OCI-LY3 (cell line): Measurements from ENCODE around the gene ZNF630.
"Not testable (repeated sequence)": the region's sequence is repeated elsewhere in the genome, so short reads cannot be mapped to it uniquely, and the experiment has no call there.

Experiments used
- H2AFZ ChIP-seq: fragments of 200-600, 300-600 bp; shearing (Covaris generic); 2 replicates; pipeline ENCODE4 v1.6.0; 2014; ENCODE audit warnings: antibody characterized with exemption, low read depth, low read length
- H3K27ac ChIP-seq: fragments of 200-600, 300-600 bp; sonication (generic); 2 replicates; pipeline ENCODE4 v1.5.1; 2014; ENCODE audit warnings: mild to moderate bottlenecking, low read length, moderate library complexity, mixed read lengths
- H3K27me3 ChIP-seq: fragments of 200-600, 300-600 bp; sonication (generic); 2 replicates; pipeline ENCODE4 v1.6.1; 2014; ENCODE audit warnings: low read depth, low read length, mixed read lengths
- H3K36me3 ChIP-seq: fragments of 200-600, 300-600 bp; sonication (generic); replicated peaks from 2 replicates; pipeline ENCODE3; 2014; ENCODE audit warnings: low read depth, low read length, mixed read lengths
- H3K4me1 ChIP-seq: fragments of 300-600, 200-600 bp; sonication (generic); 2 replicates; pipeline ENCODE4 v1.6.1; 2014; ENCODE audit warnings: low read length, mixed read lengths
- H3K4me2 ChIP-seq: fragments of 200-600, 300-600 bp; sonication (generic); 2 replicates; pipeline ENCODE4 v1.6.1; 2014; ENCODE audit warnings: low read length, mixed read lengths
- H3K4me3 ChIP-seq: fragments of 300-600, 200-600 bp; sonication (generic); 2 replicates; pipeline ENCODE4 v1.5.1; 2014; ENCODE audit warnings: antibody characterized with exemption, mild to moderate bottlenecking, low read length, moderate library complexity
- H3K79me2 ChIP-seq: fragments of 300-600, 200-600 bp; shearing (Covaris generic); 2 replicates; pipeline ENCODE4 v1.6.1; 2014; ENCODE audit warnings: mild to moderate bottlenecking, low read length, mixed read lengths
- H3K9ac ChIP-seq: fragments of 300-600, 200-600 bp; shearing (Covaris generic); 2 replicates; pipeline ENCODE4 v1.6.0; 2014; ENCODE audit warnings: mild to moderate bottlenecking, low read length, moderate library complexity
- H3K9me3 ChIP-seq: fragments of 200-600, 300-600 bp; shearing (Covaris generic); 2 replicates; pipeline ENCODE4 v1.6.1; 2014; ENCODE audit warnings: low read length, mixed read lengths; ENCODE audit not compliant: insufficient read depth
- H4K20me1 ChIP-seq: fragments of 200-600, 300-600 bp; sonication (generic); 2 replicates; pipeline ENCODE4 v1.6.1; 2016; ENCODE audit warnings: low read length, mixed read lengths; ENCODE audit not compliant: insufficient read depth
- CTCF ChIP-seq: fragments of 200-600, 300-600 bp; sonication (generic); IDR thresholded peaks from 2 replicates; pipeline ENCODE4 v1.5.1; 2014; ENCODE audit warnings: antibody characterized with exemption, low read length, low read depth
- EZH2phosphoT487 ChIP-seq: fragments of 200-600 bp; shearing (Covaris generic); IDR thresholded peaks from 2 replicates; pipeline ENCODE4 v1.6.1; 2018; ENCODE audit warnings: antibody characterized with exemption, mixed run types, low read depth

The ZNF630 gene

GRCh38 chrX:48030237-48030636 is 41.2 kb downstream of the ZNF630 start:
- Histone ChIP-seq H2AFZ (no peak overlapping the region), H3K27ac (no peak overlapping the region), H3K9me3 (no peaks in the 10 kb centered on the region), H3K4me1 (0 out of 2 replicates have a peak, but pooled peaks cover 3% of the 10 kb centered on the region), H3K36me3 (no peaks in the 10 kb centered on the region), H3K9ac (no peak overlapping the region), H3K27me3 (no peaks in the 10 kb centered on the region), H4K20me1 (no peaks in the 10 kb centered on the region), H3K79me2 (no peaks in the 10 kb centered on the region), H3K4me2 (no peak overlapping the region), H3K4me3 (no peak overlapping the region)
- no peak for TF ChIP-seq EZH2phosphoT487
- TF ChIP-seq CTCF = no peak

- Histone ChIP-seq H3K4me3 (no peak overlapping the region), H3K4me2 (no peak overlapping the region), H3K9ac (no peak overlapping the region), H3K36me3 (no peaks in the 10 kb centered on the region), H3K27ac (no peak overlapping the region), H4K20me1 (no peaks in the 10 kb centered on the region), H2AFZ (no peak overlapping the region), H3K9me3 (no peaks in the 10 kb centered on the region), H3K79me2 (no peaks in the 10 kb centered on the region), H3K27me3 (no peaks in the 10 kb centered on the region), H3K4me1 (0 out of 2 replicates have a peak, but pooled peaks cover 3% of the 10 kb centered on the region)
- TF ChIP-seq EZH2phosphoT487 (no peak), CTCF (no peak)
Measured at GRCh38 chrX:48028091-48028490, 43.3 kb downstream of the ZNF630 start.

- H3K4me1 ChIP-seq, H3K4me2 ChIP-seq, H3K9me3 ChIP-seq, H3K27me3 ChIP-seq, H3K9ac ChIP-seq, H3K79me2 ChIP-seq, H4K20me1 ChIP-seq, H3K36me3 ChIP-seq, H3K4me3 ChIP-seq, H3K27ac ChIP-seq, H2AFZ ChIP-seq: not testable (repeated sequence)
Measured at GRCh38 chrX:48027545-48027944, 43.9 kb downstream of the ZNF630 start.

- Histone ChIP-seq H3K4me1 (peaks cover 6% of the 10 kb centered on the region; the same call in 1 of the 2 replicates), H3K27ac (no peak overlapping the region), H2AFZ (no peak overlapping the region), H4K20me1 (no peaks in the 10 kb centered on the region), H3K36me3 (no peaks in the 10 kb centered on the region), H3K79me2 (no peaks in the 10 kb centered on the region), H3K27me3 (no peaks in the 10 kb centered on the region), H3K9ac (no peak overlapping the region), H3K4me3 (no peak overlapping the region), H3K4me2 (no peak overlapping the region), H3K9me3 (no peaks in the 10 kb centered on the region)
- peak; percentile 75 for TF ChIP-seq CTCF
- no peak for TF ChIP-seq EZH2phosphoT487
Measured at GRCh38 chrX:48025561-48025960, 45.9 kb downstream of the ZNF630 start.

GRCh38 chrX:48022738-48023137 is 48.7 kb downstream of the ZNF630 start:
- no peak overlapping the region for H2AFZ ChIP-seq
- TF ChIP-seq EZH2phosphoT487 = no peak
- no peak for TF ChIP-seq CTCF
- no peak overlapping the region for H3K4me3 ChIP-seq
- H3K79me2 ChIP-seq = no peaks in the 10 kb centered on the region
- no peak overlapping the region for H3K4me2 ChIP-seq
- H3K27ac ChIP-seq = no peak overlapping the region
- no peaks in the 10 kb centered on the region for H4K20me1 ChIP-seq
- no peaks in the 10 kb centered on the region for H3K36me3 ChIP-seq
- H3K4me1 ChIP-seq = peaks cover 6% of the 10 kb centered on the region; the same call in 1 of the 2 replicates
- no peaks in the 10 kb centered on the region for H3K9me3 ChIP-seq
- no peaks in the 10 kb centered on the region for H3K27me3 ChIP-seq
- no peak overlapping the region for H3K9ac ChIP-seq
